Measurements from ENCODE around the gene NKX6-1. TPM values are rescaled to one million over a fixed set of nuclear protein-coding genes. Genes with fewer than 3 reads are reported as not detected.
A peak's percentile ranks its signal among the peaks of the same experiment; 100 is the strongest.

Gene NKX6-1
- total RNA-seq, 1 experiment from 2014 or later: 1.1 TPM

DNA sequence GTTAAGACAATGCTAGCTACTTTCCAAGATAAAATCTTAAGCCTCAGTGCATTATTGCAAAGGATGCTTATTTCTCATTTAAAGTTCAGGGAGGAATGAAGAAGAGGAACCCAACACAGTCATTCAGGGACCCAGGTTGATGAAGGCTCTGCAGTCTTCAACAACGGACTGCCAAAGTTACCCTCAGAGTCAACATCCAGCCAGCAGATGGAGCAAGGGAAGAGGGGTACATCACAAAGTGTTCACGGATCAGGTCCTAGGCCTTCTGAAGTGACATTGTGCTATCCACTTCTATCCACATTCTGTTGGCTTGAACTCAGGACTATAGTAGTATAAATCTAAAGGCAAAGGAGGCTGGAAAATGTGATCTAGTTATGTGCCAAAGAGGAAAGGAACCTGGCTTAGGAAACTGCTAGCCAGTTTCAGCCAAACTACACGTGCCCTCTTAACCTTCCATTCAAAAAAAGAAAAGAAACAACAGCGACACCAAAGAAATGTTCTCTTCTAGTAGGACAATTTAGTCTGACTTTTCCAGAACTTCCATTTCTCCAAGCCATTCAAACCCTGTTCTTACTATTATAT is 28.8 kb downstream of the NKX6-1 start:
- no peaks in the 10 kb centered on the region for H3K36me3 ChIP-seq (ENCODE audit: control insufficient read depth, insufficient read depth, low read length)
- TF ChIP-seq, protein P1, sequence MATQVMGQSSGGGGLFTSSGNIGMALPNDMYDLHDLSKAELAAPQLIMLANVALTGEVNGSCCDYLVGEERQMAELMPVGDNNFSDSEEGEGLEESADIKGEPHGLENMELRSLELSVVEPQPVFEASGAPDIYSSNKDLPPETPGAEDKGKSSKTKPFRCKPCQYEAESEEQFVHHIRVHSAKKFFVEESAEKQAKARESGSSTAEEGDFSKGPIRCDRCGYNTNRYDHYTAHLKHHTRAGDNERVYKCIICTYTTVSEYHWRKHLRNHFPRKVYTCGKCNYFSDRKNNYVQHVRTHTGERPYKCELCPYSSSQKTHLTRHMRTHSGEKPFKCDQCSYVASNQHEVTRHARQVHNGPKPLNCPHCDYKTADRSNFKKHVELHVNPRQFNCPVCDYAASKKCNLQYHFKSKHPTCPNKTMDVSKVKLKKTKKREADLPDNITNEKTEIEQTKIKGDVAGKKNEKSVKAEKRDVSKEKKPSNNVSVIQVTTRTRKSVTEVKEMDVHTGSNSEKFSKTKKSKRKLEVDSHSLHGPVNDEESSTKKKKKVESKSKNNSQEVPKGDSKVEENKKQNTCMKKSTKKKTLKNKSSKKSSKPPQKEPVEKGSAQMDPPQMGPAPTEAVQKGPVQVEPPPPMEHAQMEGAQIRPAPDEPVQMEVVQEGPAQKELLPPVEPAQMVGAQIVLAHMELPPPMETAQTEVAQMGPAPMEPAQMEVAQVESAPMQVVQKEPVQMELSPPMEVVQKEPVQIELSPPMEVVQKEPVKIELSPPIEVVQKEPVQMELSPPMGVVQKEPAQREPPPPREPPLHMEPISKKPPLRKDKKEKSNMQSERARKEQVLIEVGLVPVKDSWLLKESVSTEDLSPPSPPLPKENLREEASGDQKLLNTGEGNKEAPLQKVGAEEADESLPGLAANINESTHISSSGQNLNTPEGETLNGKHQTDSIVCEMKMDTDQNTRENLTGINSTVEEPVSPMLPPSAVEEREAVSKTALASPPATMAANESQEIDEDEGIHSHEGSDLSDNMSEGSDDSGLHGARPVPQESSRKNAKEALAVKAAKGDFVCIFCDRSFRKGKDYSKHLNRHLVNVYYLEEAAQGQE (IDR thresholded peaks at IDR 0.05; ENCODE audit: insufficient read depth in 1 of 2, low read depth in 2 of 2, low read length in 1 of 2): no peak
- TF ChIP-seq, protein P2, sequence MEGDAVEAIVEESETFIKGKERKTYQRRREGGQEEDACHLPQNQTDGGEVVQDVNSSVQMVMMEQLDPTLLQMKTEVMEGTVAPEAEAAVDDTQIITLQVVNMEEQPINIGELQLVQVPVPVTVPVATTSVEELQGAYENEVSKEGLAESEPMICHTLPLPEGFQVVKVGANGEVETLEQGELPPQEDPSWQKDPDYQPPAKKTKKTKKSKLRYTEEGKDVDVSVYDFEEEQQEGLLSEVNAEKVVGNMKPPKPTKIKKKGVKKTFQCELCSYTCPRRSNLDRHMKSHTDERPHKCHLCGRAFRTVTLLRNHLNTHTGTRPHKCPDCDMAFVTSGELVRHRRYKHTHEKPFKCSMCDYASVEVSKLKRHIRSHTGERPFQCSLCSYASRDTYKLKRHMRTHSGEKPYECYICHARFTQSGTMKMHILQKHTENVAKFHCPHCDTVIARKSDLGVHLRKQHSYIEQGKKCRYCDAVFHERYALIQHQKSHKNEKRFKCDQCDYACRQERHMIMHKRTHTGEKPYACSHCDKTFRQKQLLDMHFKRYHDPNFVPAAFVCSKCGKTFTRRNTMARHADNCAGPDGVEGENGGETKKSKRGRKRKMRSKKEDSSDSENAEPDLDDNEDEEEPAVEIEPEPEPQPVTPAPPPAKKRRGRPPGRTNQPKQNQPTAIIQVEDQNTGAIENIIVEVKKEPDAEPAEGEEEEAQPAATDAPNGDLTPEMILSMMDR (IDR thresholded peaks at IDR 0.05): peak; percentile 42
- in situ Hi-C loops (cut with HindIII; ENCODE audit: low pct_unique_long_range_greater_than_20kb, low sequenced_read_pairs): no loop called here
- no peaks in the 10 kb centered on the region for H3K4me1 ChIP-seq (ENCODE audit: control insufficient read depth, insufficient read depth, low read length)
- POLR2A ChIA-PET: no interaction called here
- no TSS peak for BruUV-seq (replicated peaks)
- no peak overlapping the region for H3K27ac ChIP-seq (ENCODE audit: low read length)
- ATAC-seq: no peak
- H3K9me3 ChIP-seq (ENCODE audit: control insufficient read depth, insufficient read depth, low read depth, low read length): no peaks in the 10 kb centered on the region
- no peaks in the 10 kb centered on the region; the same call in 1 of the 2 replicates for H3K27me3 ChIP-seq (ENCODE audit: control insufficient read depth, insufficient read depth, low read length)
- H3K4me3 ChIP-seq (ENCODE audit: low read depth in 2 of 2, low read length in 2 of 2): no peak overlapping the region
- intact Hi-C loops (cut with micrococcal nuclease; ENCODE audit: unreplicated experiment): no loop called here
- CTCF ChIA-PET: no interaction called here
- no peak for DNase-seq (ENCODE audit: low read depth, low spot score)

GRCh38 chr4:84467601-84468000 is 31.5 kb downstream of the NKX6-1 start:
- no peaks in the 10 kb centered on the region for H3K4me1 ChIP-seq (ENCODE audit: control insufficient read depth, insufficient read depth, low read length)
- TF ChIP-seq SIN3A (IDR thresholded peaks at IDR 0.05; ENCODE audit: borderline replicate concordance, insufficient read depth, low read depth, low read length) (no peak), TCF7L2 (IDR thresholded peaks at IDR 0.05; ENCODE audit: low read depth, low read length) (no peak), POLR2AphosphoS5 (IDR thresholded peaks at IDR 0.05; ENCODE audit: low read depth, low read length) (no peak)
- TF ChIP-seq, protein P2 (IDR thresholded peaks at IDR 0.05): no peak
- TF ChIP-seq, protein P1 (IDR thresholded peaks at IDR 0.05; ENCODE audit: insufficient read depth in 1 of 2, low read depth in 2 of 2, low read length in 1 of 2): no peak
- no peak for DNase-seq (ENCODE audit: low read depth, low spot score)
- no TSS peak for BruUV-seq (replicated peaks)
- POLR2A ChIA-PET: no interaction called here
- H3K27ac ChIP-seq (ENCODE audit: low read length): no peak overlapping the region
- no peak for ATAC-seq
- in situ Hi-C loops (cut with HindIII; ENCODE audit: low pct_unique_long_range_greater_than_20kb, low sequenced_read_pairs): no loop called here
- H3K36me3 ChIP-seq (ENCODE audit: control insufficient read depth, insufficient read depth, low read length): no peaks in the 10 kb centered on the region
- CTCF ChIA-PET: no interaction called here
- H3K4me3 ChIP-seq (ENCODE audit: low read depth in 2 of 2, low read length in 2 of 2): no peak overlapping the region
- intact Hi-C loops (cut with micrococcal nuclease; ENCODE audit: unreplicated experiment): no loop called here
- no peaks in the 10 kb centered on the region; the same call in 1 of the 2 replicates for H3K27me3 ChIP-seq (ENCODE audit: control insufficient read depth, insufficient read depth, low read length)
- H3K9me3 ChIP-seq (ENCODE audit: control insufficient read depth, insufficient read depth, low read depth, low read length): no peaks in the 10 kb centered on the region

All from Panc1 (cell line).